GM12892 (cell line): Measurements from ENCODE around the gene ARHGAP11A.

Experiments
- DNase-seq: peaks from one replicate; pipeline ENCODE4 v3.0.0; 2011; ENCODE audit not compliant: insufficient read length
- FAIRE-seq: peaks from 2 replicates; lab custom pipeline; 2011; peaks lifted over from hg19 to GRCh38; lab: Jason Lieb, UNC
- POLR2A ChIP-seq: IDR thresholded peaks from 2 replicates; pipeline ENCODE4 v1.6.1; 2011; ENCODE audit warnings: low read depth, low read length, control low read depth
- POLR2AphosphoS5 ChIP-seq: IDR thresholded peaks from 2 replicates; pipeline ENCODE4 v1.6.1; 2011; ENCODE audit warnings: low read depth, low read length, control low read depth
- TAF1 ChIP-seq: IDR thresholded peaks from 2 replicates; pipeline ENCODE4 v1.6.1; 2011; ENCODE audit warnings: low read depth, mild to moderate bottlenecking, control low read depth, low read length, borderline replicate concordance

ARHGAP11A gene

DNA sequence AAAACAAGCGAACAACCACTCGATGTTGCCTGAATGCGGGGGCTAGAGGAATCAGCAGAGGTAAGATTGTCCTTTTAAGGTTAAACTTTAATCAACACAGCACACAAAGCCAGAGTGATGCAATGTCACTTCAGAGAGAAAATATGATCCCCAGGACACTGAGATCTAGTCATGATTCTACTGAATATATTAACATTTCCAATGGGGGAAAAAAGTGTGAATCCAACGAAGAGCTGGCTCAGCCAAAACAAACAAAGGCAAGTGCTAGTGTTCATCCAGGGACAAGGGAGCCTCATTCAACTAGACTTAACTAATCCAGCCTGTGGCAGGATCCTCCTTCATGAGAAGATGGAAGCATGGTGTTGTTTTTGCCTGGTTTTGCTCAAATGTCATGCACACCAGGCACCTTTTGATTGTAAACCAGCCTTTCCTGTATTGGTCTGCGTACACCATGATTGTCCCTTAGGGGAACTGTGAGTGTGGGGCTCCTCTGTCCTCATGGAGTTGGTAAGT lies 62.0 kb downstream of the ARHGAP11A start:
- DNase-seq (no peak), FAIRE-seq (no peak)
- TF ChIP-seq POLR2A, result no peak
- no peak for TF ChIP-seq POLR2AphosphoS5
- TF ChIP-seq TAF1, result no peak

DNA sequence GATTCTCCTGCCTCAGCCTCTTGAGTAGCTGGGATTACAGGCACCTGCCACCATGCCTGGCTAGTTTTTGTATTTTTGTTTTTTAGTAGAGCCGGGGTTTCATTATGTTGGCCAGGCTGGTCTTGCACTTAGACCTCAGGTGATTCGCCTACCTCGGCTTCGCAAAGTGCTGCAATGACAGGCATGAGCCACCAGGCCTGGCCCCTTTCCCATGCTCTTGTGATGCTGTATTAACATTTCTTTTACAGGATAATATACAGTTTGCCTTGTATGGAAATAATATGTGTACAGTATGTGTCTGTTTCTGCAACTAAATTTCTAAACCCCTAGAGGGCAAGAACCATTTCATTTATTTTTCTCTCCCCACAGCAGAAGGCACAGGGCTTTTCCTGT lies 64.0 kb downstream of the ARHGAP11A start:
- FAIRE-seq, result no peak
- no peak for TF ChIP-seq TAF1
- TF ChIP-seq POLR2A, result no peak
- no peak for TF ChIP-seq POLR2AphosphoS5
- no peak for DNase-seq

DNA sequence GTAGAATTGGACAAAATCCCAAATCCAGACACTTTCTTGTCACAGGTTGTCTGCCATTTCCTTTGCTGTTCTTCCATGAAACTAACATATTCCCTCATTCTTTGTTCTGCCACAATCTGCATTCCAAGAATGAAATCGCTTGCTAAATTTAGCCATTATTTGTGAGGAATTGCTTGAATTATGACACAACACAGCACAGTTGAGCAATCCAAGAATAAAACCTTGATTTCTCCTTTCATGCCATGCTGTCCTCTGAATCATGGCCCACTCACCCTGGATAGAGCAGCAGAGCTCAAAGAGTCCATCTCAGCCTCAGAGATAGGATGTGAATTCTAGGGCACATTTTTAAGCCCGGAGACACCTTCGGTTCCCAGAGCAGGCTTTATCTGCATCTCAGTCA lies 67.3 kb downstream of the ARHGAP11A start:
- DNase-seq (no peak), FAIRE-seq (no peak)
- no peak for TF ChIP-seq POLR2A
- no peak for TF ChIP-seq POLR2AphosphoS5
- TF ChIP-seq TAF1, result no peak

DNA sequence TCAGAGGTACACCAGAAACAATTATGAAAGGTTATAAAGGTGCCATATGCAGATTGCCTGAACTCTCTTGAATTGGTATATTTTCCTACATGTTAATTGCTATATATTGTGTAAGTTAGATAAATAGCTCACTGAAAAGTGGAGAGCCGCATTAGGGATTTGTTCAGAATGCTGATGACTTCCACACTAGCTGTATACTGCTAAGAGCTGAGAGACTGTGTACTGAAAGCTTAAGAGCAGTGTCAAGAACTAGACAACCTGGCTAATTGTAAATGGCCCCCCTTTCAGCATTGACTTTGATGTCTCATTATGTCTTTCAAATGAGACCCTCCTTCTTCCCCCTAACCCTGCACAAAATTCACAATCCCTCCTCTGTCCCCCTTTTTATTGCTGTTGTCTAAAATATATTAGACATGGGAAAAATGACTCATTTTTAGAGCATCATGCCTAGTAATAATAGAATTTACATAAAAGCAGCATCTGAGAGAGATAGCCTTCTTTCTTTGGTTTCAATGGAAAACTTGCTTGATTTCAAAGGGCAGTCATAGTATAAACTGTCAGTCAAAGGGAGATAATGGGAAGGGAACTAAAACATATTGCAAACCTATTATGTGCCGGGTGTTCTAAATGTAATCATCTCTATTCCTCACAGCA lies 67.8 kb downstream of the ARHGAP11A start:
- FAIRE-seq, result no peak
- no peak for DNase-seq
- TF ChIP-seq POLR2A (no peak), POLR2AphosphoS5 (no peak), TAF1 (no peak)

DNA sequence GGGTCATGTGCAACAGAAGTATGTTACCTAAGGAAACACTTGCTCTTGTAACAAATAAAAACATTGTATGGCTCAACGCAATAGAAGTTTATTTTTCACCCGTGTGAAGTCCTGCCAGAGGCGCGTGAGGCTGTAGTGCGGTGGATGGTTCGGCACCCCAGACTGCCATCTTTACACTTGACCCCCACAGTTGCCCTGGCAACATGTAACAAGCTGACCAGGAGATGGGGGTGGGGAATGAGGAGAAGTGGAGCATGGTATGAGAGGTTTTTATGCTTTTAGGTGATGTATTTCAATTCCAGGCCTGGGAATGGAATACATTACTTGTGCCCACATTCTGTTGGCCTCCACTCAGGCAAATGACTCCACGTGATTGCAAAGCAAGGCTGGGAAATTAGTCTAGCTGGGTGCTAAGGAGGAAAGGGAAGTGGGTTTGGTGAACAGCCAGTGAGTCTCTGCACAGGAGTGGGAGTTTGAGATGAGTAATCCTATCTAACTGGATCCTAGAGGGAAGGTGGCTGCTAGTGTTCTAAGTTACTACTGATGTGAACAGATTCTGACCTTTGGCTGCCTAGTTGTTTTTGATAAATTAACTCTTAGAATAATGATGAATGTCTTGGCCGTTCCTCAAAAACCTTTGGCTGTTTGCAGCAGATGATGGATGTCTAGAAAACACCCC lies 68.7 kb downstream of the ARHGAP11A start:
- TF ChIP-seq POLR2AphosphoS5, result no peak
- TF ChIP-seq POLR2A, result no peak
- no peak for TF ChIP-seq TAF1
- DNase-seq, result no peak
- no peak for FAIRE-seq

DNA sequence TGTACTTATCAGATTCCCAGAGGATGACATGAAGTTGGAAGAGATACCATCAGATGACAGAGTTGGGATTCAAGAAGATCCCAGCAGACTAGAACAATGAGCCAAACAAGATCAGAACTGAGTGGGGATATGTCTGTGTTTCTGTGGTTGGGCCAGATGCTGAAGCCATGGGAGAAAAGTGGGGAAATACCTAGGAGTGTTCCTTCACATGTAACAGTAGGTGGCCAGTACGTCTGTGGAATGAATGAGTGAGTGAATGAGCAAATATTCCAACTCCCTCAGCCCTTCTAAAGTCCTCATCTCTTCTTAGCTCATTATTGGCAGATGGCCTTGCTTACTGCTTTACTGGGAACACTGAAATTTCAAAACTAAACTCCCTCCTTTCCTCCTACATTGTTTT lies 70.3 kb downstream of the ARHGAP11A start:
- TF ChIP-seq POLR2AphosphoS5 (no peak), TAF1 (no peak), POLR2A (no peak)
- DNase-seq, result no peak
- no peak for FAIRE-seq

DNA sequence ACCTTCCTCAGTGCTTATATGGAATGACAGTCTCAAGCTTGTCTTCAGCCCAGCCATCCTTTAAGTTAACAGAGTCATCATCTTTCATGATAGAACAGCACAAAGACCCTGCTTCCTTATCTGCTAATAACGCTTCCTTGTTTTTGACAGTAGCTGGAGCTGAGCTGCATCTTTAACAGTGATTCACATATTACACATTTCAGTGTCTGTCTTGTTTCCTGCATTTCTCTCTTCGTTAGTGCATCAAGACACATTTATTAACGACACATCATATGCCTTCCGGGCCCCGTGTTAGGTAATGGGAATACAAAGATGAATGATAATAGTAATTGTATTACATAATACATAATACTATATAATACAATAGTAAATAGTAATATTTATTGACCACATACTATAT lies 72.3 kb downstream of the ARHGAP11A start:
- TF ChIP-seq POLR2AphosphoS5 (no peak), TAF1 (no peak), POLR2A (no peak)
- FAIRE-seq, result no peak
- no peak for DNase-seq

DNA sequence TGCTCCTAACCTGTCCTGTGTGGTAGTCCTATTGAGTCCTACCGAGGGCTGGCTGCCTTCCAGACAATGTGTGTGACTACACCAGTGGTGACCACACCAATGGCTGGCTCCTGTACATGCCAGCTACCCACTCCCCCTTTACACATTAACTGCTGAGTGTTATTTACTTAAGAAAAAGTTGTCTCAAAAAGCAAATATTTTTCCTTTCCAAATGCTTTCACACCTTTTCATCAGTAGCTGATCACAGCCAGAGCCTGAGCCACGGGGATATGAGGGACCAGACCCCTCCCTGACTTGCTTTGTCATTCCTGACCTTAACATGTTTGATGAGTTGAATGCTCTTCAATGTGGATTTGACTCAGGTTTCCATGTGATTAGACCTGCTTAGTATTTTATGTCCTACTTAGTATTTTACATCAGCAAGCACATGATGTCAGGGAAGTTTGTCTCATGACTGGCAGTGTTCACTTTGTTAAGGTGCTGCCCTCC lies 72.9 kb downstream of the ARHGAP11A start:
- TF ChIP-seq POLR2A (no peak), TAF1 (no peak), POLR2AphosphoS5 (no peak)
- FAIRE-seq, result no peak
- DNase-seq, result no peak
